Measurements from ENCODE around the gene POPDC2. TPM values are rescaled to one million over a fixed set of nuclear protein-coding genes. Genes with fewer than 3 reads are reported as not detected.

Gene POPDC2
- total RNA-seq, 2 donors from 2014 or later: 7.0 to 8.5 TPM

DNA sequence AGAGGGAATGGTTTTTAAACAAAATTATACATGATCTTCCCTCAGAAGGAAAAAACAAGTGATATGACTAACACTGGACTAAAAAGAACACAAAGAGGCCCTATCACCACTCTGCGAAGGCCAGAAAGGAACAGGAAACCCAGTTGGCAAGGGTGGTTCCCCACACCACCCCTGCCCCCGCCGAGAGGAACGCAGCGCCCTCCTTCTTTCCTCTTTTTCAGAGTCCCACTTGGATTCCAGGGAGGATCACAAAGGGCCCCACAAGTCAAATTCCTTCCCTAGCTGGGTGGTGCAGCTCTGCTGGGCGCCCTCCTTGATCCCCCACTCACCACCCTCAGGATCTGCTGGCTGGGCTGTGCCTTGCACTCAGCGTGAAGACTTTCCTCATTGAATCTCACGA is 32.9 kb downstream of the POPDC2 start:
- DNase-seq (ENCODE audit: low spot score): no peak
- intact Hi-C loops (cut with DNase I): no loop called here

DNA sequence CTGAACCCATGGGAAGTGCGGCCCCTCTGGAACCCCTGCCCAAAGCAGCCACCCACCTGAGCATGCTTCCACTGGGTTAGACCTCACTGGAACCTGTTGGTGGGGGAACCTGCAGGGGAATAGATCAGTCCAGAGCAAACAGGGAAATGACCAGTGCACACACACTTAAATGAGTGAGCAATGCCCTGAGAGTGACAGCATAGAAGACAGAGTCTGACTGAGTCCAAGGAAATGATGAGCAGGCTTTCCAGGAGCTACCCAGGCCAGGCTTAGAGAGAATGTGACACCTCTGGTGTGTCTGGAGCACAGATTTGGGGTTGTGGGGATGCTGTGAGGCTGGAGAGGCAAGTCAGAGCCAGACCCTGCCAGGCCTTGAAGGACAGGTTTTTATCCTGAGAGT is 34.2 kb downstream of the POPDC2 start:
- DNase-seq (ENCODE audit: low spot score): no peak
- intact Hi-C loops (cut with DNase I): no loop called here

DNA sequence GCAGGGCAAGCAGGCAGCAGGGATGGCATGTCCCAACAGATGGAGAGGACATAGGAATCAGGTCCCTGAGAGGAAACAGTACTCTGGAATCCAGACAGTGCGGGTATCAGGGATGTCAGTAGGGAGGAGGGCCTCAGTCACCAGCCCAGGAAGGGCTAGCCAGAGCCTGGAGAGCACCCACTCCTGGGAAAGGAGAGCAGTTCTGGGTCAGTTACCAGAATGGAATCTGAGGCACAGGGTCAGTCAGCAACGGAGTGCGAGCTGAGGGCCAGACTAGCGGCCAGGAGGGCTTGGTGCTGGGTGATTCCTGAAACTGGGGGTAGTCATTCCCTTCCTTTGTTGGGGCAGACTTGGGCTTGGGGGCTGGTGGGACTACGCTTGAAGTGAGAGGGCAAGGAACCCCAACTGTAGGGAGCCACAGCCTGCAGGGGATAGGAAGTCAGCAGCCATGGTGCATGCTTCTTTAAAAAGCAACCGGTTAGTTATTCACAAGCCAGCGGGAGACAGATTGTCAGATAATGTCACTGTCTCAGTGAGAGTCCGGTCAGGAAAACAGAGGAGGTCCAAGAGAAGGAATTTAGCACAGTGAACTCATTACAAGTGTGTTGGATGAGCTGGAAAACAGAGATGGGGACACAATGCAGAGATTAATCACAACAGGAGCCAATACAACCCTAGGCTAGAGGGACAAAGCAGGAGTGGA is 34.8 kb downstream of the POPDC2 start:
- no peak for DNase-seq (ENCODE audit: low spot score)
- intact Hi-C loops (cut with DNase I): no loop called here

DNA sequence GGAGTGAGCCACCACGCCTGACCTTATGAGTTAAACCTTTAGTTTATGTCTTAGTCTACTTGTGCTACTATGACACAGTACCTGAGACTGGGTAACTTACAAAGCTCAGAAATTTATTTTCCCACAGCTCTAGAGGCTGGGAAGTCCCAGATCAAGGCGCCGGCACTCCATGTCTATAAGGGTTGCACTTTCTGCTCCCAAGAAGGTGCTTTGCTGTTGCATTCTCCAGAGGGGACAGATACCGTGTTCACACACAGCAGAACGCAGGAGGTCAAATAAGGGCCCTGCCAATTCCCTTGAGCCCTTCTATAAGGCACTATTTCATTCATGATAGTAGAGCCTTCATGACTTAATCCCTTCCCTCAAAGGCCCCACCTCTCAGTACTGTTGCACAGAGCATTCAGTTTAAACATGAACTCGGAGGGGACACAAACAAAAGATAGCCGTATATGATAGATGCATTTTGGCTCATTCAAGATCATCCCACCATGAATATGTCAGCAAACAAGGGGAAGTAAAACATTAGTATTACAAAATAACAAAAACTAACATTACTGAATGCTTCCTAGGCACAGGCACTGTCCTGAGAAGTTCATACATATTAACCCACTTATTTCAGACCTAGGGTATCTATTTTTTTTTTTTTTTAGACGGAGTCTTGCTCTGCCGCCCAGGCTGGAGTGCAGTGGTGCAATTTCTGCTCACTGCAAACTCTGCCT is 36.2 kb downstream of the POPDC2 start:
- intact Hi-C loops (cut with DNase I): no loop called here
- no peak for DNase-seq (ENCODE audit: low spot score)

DNA sequence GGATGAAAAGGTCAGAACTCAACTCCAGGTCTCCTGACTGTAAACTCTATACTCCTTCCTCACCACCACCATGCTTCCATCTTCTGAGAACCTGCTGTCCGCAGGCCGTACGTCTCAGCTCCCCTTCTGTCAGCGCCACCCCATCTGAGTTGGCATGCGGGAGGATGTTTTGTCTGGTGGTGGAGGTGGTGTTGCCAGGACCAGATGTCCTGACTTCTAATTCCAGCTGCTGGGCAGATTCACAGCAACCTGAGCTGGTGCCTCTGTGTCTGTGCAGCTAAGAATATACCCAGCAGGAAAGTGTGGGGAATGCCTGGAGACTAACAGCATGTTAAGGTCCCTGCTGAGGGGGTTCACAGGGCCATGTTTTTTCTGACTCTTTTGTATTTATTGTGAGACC is 39.5 kb downstream of the POPDC2 start:
- intact Hi-C loops (cut with DNase I): no loop called here
- no peak for DNase-seq (ENCODE audit: low spot score)

DNA sequence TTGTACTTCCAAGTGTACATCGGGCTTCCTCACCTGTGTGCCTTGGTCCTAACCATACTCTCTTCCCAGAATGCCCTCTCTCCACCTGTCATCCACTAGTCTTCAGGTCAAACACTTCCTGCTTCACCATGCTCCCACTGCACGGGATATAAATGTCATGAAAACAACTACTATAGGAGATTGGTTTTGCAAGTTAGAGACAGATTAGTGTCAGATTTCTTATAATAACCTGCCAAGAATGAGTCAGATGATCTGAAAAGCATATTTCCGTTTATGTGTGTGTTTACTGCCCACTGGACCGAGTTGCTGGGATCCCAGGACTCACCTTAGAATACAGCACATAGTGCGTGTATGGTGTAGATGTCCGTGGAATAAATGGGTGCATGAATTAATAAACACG is 41.3 kb downstream of the POPDC2 start:
- intact Hi-C loops (cut with DNase I): no loop called here
- no peak for DNase-seq (ENCODE audit: low spot score)

DNA sequence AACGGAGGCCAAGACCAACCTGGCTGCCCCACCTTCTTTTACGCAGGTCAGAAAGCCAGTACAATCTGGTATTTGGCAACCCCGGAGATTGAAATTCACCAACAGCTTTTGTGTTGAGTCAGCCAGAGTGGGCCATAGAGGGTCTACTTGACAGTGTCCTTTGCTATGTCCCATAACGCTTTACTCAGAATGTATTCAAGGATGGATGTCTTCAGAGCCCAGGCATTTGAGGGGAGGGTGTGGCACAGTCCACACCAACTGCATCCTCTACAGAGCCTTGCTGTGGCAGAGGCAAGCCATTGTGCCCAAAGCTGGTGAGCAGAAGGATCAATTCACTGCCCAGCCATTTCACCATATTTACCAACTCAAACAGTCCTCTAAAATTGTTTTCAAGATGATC is 44.3 kb downstream of the POPDC2 start:
- intact Hi-C loops (cut with DNase I): no loop called here
- DNase-seq (ENCODE audit: low spot score): no peak

DNA sequence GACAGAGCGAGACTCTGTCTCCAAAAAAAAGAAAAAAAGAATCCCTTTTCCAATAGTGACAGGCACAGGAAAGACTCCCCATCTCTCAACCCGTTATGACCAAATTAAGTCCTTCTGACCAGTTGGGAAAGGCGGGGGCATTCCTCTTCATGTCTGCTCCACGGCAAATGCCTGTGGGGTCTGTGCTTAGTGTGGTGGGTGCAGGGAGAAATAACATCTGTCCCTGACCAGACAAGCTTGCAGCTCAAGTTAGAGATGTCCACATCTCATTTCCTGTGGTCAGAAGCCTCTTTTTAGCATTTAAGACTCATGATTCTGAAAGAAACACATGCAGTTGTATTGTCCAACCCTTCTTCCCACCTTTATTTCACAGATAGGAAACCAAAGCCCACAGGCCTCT is 46.5 kb downstream of the POPDC2 start:
- no peak for DNase-seq (ENCODE audit: low spot score)
- intact Hi-C loops (cut with DNase I): no loop called here

DNA sequence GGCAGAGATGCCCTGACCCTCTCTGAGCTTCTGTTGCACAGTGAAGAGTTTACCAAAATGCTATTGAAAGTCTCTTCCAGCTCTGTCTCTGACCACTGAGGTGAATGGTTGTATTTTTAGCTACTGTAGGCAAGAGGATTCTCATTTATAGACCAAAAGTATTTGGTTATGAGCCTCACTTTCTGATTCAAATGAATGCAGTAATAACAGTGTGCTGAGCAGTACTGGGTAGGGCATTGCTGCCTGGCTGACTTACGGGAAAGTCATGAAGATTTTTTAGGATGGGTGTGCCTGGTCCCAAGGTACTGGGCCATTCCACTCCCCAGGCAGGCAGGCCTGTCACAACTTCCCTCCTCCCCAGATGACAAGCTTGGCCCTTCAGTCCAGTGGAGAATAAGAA is 47.2 kb downstream of the POPDC2 start:
- DNase-seq (ENCODE audit: low spot score): no peak
- intact Hi-C loops (cut with DNase I): no loop called here

DNA sequence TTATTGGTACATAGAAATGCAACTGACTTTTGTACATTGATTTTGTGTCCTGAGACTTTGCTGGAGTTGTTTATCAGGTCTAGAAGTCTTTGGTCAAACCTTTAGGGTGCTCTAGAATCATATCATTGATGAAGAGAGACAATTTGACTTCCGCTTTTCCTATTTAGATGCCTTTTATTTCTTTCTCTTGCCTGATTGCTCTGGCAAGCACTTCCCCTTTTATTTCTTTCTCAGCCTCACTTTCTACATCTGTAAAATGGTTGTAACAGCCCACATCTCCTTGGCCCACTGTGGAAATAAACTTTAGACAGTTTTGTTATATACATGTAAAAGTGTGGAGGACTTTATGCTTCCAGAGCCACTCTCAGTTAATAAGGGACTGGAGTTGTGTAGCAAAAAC is 48.7 kb downstream of the POPDC2 start:
- intact Hi-C loops (cut with DNase I): no loop called here
- DNase-seq (ENCODE audit: low spot score): no peak

DNA sequence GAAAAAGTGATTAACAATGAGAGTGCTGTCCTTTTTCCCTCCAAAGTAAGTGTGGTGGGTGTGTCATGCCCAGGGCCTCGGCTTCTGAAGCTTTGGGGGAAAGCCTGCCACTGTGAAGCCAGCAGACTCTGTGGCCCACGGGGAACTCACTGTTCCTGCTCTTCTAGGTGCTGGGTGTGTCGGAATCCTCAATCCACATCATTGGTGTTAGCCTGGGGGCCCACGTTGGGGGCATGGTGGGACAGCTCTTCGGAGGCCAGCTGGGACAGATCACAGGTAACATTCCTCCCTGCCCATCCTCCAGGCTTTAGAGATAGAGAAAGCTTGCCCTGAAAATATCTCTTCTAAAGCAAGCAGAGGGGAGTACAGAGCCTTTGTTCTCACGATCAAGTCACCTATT is 51.1 kb downstream of the POPDC2 start:
- intact Hi-C loops (cut with DNase I): no loop called here
- DNase-seq (ENCODE audit: low spot score): peak; percentile 43

DNA sequence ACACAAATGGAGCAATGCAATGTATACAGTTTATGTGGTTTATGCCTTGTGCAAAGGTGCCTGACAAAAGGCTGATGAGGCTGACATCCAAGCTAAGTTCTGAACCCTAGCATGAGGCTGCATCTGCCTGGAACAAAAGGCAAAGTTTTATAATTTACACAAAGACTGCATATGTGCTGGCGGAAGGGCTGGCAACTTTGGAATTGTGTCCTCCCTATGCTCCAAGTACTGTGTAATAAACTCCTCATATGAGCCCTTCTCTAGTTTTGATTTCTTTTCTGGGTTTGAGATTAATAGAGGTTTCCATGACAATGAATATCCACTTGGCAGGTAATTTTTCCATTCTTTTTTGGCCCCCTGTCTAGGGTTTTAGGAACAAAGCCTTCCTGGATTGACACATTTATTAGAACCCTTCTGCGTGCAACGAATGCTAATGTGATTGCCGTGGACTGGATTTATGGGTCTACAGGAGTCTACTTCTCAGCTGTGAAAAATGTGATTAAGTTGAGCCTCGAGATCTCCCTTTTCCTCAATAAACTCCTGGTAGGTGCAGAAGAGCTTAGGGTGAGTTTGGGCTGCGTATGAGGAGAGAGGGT is 51.9 kb downstream of the POPDC2 start:
- intact Hi-C loops (cut with DNase I): no loop called here
- DNase-seq (ENCODE audit: low spot score): no peak

DNA sequence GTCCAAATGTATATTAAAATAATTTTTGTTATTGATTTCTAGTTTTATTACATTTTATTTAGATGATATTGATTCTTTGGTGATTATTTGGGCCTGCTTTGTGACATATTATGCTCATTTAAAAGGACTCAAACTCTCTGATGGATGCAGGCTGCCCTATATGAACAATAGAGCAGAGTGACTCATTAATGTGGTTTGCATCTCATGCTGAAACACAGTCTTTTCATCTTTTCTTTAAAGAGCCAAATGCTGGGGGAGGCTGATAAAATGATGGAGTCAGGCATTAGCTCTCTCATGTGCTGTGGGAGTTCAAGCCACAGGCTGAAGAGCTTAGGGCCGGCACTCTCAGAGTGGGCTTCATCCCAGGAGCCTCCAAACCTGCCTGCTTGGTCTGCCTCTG is 55.5 kb downstream of the POPDC2 start:
- intact Hi-C loops (cut with DNase I): no loop called here
- DNase-seq (ENCODE audit: low spot score): no peak

DNA sequence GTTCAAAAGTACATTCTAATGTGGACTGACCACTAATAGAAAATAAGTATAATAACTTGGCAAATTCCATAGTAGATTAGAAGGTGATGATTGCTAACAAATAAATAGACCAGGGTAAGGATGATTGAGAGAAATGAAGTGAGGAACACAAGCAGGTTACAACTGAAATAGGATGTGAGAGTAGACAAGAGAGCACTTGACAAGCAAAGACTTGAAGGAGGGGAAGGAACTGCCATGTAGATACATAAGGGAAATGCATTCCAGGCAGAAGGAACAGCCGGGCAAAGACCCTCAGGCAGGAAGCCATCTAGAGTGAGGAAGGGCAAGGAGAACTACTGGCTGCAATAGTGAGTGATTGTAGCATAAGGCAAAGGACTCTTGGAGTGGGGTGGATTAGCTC is 57.7 kb downstream of the POPDC2 start:
- intact Hi-C loops (cut with DNase I): no loop called here

DNA sequence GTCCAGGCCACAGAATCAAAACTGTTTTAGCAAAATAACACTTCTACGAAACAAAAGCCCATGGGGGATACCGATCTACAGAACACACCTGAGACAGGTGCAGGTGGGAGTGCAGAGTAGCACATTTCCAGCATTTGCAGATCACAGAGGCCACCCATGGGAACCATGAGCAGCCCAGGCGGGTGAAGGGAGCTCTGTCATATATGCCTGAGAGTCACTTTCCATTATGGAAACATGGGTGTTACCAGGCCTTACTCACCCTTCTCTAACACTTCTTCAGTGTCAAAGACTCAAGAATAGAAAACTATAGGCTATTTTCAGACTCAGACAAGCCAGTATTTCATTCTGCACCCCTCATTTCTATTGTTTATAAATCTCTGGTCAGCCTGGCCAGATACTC is 59.2 kb downstream of the POPDC2 start:
- intact Hi-C loops (cut with DNase I): no loop called here

More for the DNA sequence above, 57.7 kb downstream of the POPDC2 start:
- DNase-seq (ENCODE audit: low spot score): no peak

DNA sequence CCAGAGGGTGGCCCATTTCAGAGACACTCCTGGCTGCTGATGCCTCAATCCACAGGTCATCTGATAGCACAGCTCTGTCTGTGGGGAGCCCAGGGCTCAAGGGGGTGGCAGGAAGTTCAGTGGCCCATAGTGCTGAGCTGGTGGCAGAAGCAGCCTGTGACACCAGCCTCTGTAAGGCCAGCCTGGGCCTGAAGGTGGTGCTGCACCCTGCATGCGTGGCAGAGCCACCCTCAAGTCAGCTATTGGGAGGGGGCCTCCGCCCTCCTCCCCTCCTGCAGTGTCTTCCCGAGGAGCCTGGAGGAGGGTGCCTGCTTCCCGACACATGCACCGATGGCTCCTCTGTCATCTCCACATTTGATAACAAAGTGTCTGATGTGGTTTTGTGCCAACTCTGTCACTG is 59.7 kb downstream of the POPDC2 start:
- intact Hi-C loops (cut with DNase I): no loop called here
- peak; percentile 74 for DNase-seq (ENCODE audit: low spot score)

More for the DNA sequence above, 59.2 kb downstream of the POPDC2 start:
- no peak for DNase-seq (ENCODE audit: low spot score)

DNA sequence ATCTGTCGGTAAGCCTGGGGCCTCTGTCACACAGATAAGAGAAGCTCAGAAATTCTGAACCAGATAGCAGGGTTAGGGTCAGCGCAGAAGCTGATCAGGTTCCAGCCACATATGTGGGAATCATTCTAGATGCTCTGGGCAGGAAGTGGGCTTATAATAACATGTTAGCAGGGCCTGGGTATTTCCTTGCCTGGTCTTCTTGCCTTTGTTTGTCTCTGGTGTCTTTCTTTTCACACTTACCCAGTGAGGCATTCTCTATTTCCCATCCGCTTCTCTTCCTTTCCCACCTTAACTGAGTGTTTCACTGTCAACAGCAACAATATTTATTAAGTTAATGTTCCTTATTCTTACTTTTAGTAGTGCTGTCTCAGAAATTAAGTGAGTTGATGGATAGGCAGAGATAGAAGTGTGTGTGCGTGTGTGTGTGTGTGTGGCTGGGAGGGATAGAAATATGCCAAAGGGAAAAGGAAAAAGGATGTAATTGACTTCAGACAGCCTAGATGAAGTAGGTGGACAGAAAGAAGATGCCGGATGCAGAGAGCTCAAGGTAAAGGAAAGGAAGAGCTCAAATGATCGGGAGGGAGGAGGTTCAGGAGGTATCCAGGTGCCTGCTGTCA is 60.7 kb downstream of the POPDC2 start:
- intact Hi-C loops (cut with DNase I): loop anchor here in 1 of 2 donors (5.0 kb wide), 1 partner anchor 33 kb away; no protein-coding TSS in a partner anchor
- DNase-seq (ENCODE audit: low spot score): no peak

DNA sequence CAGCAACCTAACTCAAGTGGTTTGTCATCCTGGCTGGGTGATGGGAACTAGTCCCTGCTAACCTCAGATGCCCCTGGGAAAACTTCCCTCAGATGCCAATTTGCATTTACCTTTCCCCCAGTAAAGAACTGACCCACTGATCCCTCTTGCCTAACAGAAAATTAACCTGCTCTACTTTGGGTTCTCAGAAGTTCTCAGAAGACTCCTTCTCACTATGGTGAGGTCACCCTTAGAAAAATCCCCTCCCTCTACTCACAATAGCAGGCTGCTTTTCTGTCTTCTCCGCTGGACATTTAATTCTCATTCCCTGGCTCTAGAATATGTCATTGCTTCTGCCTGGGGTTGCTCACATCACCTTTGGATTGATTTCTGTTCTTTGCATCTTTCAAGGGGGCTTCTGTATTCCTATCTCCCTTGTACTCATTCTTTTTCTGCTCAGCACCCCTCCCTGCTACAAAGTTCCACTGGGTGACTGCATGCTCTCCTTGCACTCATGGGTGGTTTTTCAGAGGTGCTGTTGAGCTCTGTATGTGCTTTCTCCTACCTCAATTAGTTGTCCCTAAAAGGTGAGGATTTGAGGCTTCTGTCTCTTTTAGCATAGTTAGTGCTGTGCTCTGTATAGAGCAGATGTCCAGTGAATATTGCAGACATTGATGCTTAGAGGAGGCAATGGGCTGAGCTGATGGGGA is 61.8 kb downstream of the POPDC2 start:
- intact Hi-C loops (cut with DNase I): loop anchor here in 1 of 2 donors (5.0 kb wide), 1 partner anchor 34 kb away; no protein-coding TSS in a partner anchor
- DNase-seq (ENCODE audit: low spot score): no peak

DNA sequence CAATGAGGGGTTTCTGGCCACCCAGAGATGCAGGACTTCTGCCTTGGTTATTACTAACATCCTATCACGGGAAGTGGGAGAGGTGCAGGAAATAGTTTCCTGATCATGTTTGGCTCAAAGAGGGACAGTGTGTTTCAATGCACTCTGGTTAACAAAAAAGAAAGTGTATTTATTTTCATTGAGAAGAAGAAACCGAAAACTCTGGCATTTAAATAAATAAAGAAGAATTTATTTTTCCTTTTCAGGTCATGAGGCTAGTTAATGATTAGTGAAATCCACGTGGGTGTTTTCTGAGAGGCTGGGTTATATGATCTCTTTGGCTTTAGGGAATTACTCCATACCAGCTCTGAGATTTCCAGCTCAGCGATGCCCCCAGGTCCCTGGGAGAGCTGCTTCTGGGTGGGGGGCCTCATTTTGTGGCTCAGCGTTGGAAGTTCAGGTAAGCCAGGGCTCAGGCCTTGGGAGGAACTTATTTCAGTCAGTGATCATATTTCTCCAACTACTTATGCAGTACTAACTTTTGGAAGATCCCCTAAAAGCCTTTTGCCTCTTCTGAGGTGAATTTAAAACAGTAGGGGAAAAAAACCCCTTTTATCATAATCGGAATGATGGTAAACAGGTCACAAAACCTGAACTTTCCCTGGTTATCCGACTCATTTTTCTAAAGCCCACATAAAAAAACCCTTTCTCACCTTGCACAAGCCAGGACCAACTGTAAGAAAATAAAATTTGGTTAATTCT is 62.7 kb downstream of the POPDC2 start, which contains the start of gene PLA1A:
PLA1A (plus strand) TSS at position 338 of the 741 bp plus-strand sequence; CDS start at position 367, 29 bp downstream.
- intact Hi-C loops (cut with DNase I): loop anchor here in 1 of 2 donors (5.0 kb wide), 1 partner anchor 35 kb away; no protein-coding TSS in a partner anchor
- DNase-seq (ENCODE audit: low spot score): no peak

Measured in posterior vena cava (tissue), 2 donors.